Astrocyte (in vitro differentiated cells and primary cell): ENCODE results near the gene HMG20A. TPM values are rescaled to one million over a fixed set of nuclear protein-coding genes. Genes with fewer than 3 reads are reported as not detected.

Source experiments
- DNase-seq: peaks from one replicate; pipeline ENCODE4 v3.0.0-alpha.2; 2010; ENCODE audit warnings: low read depth
- FAIRE-seq: peaks from 2 replicates; lab custom pipeline; 2011; peaks lifted over from hg19 to GRCh38; lab: Jason Lieb, UNC
- H2AFZ ChIP-seq: 2 replicates; pipeline ENCODE4 v1.6.0; 2012; ENCODE audit warnings: low read depth, low read length, inconsistent platforms
- H3K27ac ChIP-seq: 2 replicates; pipeline ENCODE4 v1.5.1; 2011; ENCODE audit warnings: low read depth, low read length, inconsistent platforms
- H3K27me3 ChIP-seq: 2 replicates; pipeline ENCODE4 v1.6.0; 2011; ENCODE audit warnings: low read length, inconsistent platforms; ENCODE audit not compliant: insufficient read depth
- H3K36me3 ChIP-seq: 2 replicates; pipeline ENCODE4 v1.5.1; 2011; ENCODE audit warnings: low read length, inconsistent platforms; ENCODE audit not compliant: insufficient read depth
- H3K4me1 ChIP-seq: 2 replicates; pipeline ENCODE4 v1.5.1; 2011; ENCODE audit warnings: low read length, inconsistent platforms; ENCODE audit not compliant: insufficient read depth
- H3K4me2 ChIP-seq: 2 replicates; pipeline ENCODE4 v1.6.0; 2012; ENCODE audit warnings: low read length, inconsistent platforms
- H3K4me3 ChIP-seq: 2 replicates; pipeline ENCODE4 v1.5.1; 2011; ENCODE audit warnings: low read depth, mild to moderate bottlenecking, low read length, inconsistent platforms; ENCODE audit not compliant: insufficient read depth
- H3K79me2 ChIP-seq: 2 replicates; pipeline ENCODE4 v1.6.0; 2012; ENCODE audit warnings: mild to moderate bottlenecking, low read length, inconsistent platforms; ENCODE audit not compliant: insufficient read depth
- H3K9ac ChIP-seq: 2 replicates; pipeline ENCODE4 v1.6.0; 2012; ENCODE audit warnings: mild to moderate bottlenecking, low read length, inconsistent platforms
- H3K9me3 ChIP-seq: 2 replicates; pipeline ENCODE4 v1.5.1; 2012; ENCODE audit warnings: low read depth, mild to moderate bottlenecking, low read length, inconsistent platforms; ENCODE audit not compliant: insufficient read depth
- H4K20me1 ChIP-seq: 2 replicates; pipeline ENCODE4 v1.6.0; 2012; ENCODE audit warnings: low read length, inconsistent platforms; ENCODE audit not compliant: insufficient read depth
- H3K27ac Mint-ChIP-seq: one replicate; pipeline ENCODE4 v1.8.0; 2021; ENCODE audit warnings: mild to moderate bottlenecking, mixed read lengths; ENCODE audit not compliant: unreplicated experiment
- H3K27me3 Mint-ChIP-seq: one replicate; pipeline ENCODE4 v1.8.0; 2021; ENCODE audit warnings: low read depth, mixed read lengths; ENCODE audit not compliant: unreplicated experiment
- H3K36me3 Mint-ChIP-seq: one replicate; pipeline ENCODE4 v1.8.0; 2021; ENCODE audit warnings: low read depth, mixed read lengths; ENCODE audit not compliant: unreplicated experiment
- H3K4me1 Mint-ChIP-seq: one replicate; pipeline ENCODE4 v1.8.0; 2021; ENCODE audit warnings: low read depth, mixed read lengths; ENCODE audit not compliant: unreplicated experiment
- H3K4me3 Mint-ChIP-seq: one replicate; pipeline ENCODE4 v1.8.0; 2021; ENCODE audit warnings: mild to moderate bottlenecking, moderate library complexity, mixed read lengths; ENCODE audit not compliant: unreplicated experiment
- H3K9me3 Mint-ChIP-seq: one replicate; pipeline ENCODE4 v1.8.0; 2021; ENCODE audit warnings: mild to moderate bottlenecking, mixed read lengths; ENCODE audit not compliant: unreplicated experiment
- CTCF ChIP-seq: IDR thresholded peaks from 2 replicates; pipeline ENCODE4 v1.5.1; 2011; ENCODE audit warnings: low read depth, mild to moderate bottlenecking, inconsistent platforms, low read length, moderate library complexity; ENCODE audit not compliant: insufficient read depth
- EZH2 ChIP-seq: IDR thresholded peaks from 2 replicates; pipeline ENCODE4 v1.6.1; 2012; ENCODE audit warnings: mild to moderate bottlenecking, low read length, inconsistent platforms; ENCODE audit not compliant: insufficient read depth
- total RNA-seq: library from RNA; stranded (reverse); gene quantifications from 2 replicates; pipeline ENCODE4 v1.2.1, GENCODE V29; 2021

The HMG20A gene
- total RNA-seq, 1 donor from 2014 or later, result 47.4 TPM

- FAIRE-seq, result no peak
- H3K9ac ChIP-seq, result no peak overlapping the region
- no peak overlapping the region for H3K4me2 ChIP-seq
- no peaks in the 10 kb centered on the region for H3K4me1 Mint-ChIP-seq
- H3K9me3 Mint-ChIP-seq, result no peaks in the 10 kb centered on the region
- H3K27me3 ChIP-seq, result no peaks in the 10 kb centered on the region
- TF ChIP-seq EZH2 (no peak), CTCF (no peak)
- no peaks in the 10 kb centered on the region for H3K36me3 Mint-ChIP-seq
- H3K79me2 ChIP-seq, result peaks cover 94% of the 10 kb centered on the region
- H3K27ac Mint-ChIP-seq, result no peak overlapping the region
- no peak overlapping the region for H3K4me3 ChIP-seq
- no peak overlapping the region for H3K4me3 Mint-ChIP-seq
- no peaks in the 10 kb centered on the region for H3K27me3 Mint-ChIP-seq
- no peaks in the 10 kb centered on the region for H3K4me1 ChIP-seq
- no peak overlapping the region for H3K27ac ChIP-seq
- H2AFZ ChIP-seq, result no peak overlapping the region
- H4K20me1 ChIP-seq, result peaks cover 77% of the 10 kb centered on the region
- H3K9me3 ChIP-seq, result no peaks in the 10 kb centered on the region
- H3K36me3 ChIP-seq, result no peaks in the 10 kb centered on the region
- DNase-seq, result no peak
Measured at GRCh38 chr15:77380033-77380432, 40.7 kb upstream of the HMG20A start.

- Histone ChIP-seq H3K36me3 (no peaks in the 10 kb centered on the region), H3K79me2 (peaks cover 94% of the 10 kb centered on the region), H2AFZ (no peak overlapping the region), H3K4me2 (no peak overlapping the region), H4K20me1 (peaks cover 95% of the 10 kb centered on the region), H3K4me3 (no peak overlapping the region), H3K4me1 (no peaks in the 10 kb centered on the region), H3K27ac (no peak overlapping the region), H3K9ac (no peak overlapping the region), H3K9me3 (no peaks in the 10 kb centered on the region), H3K27me3 (no peaks in the 10 kb centered on the region)
- no peaks in the 10 kb centered on the region for H3K36me3 Mint-ChIP-seq
- H3K4me1 Mint-ChIP-seq, result peaks cover 5% of the 10 kb centered on the region
- no peak for TF ChIP-seq EZH2
- no peak for TF ChIP-seq CTCF
- FAIRE-seq (no peak), DNase-seq (no peak)
- H3K9me3 Mint-ChIP-seq, result no peaks in the 10 kb centered on the region
- H3K27ac Mint-ChIP-seq, result no peak overlapping the region
- H3K27me3 Mint-ChIP-seq, result no peaks in the 10 kb centered on the region
- no peak overlapping the region for H3K4me3 Mint-ChIP-seq
Measured at GRCh38 chr15:77384086-77384485, 36.6 kb upstream of the HMG20A start.

- H3K4me2 ChIP-seq, result no peak overlapping the region
- DNase-seq, result no peak
- peaks cover 94% of the 10 kb centered on the region for H3K79me2 ChIP-seq
Measured at GRCh38 chr15:77384589-77385359, 35.9 kb upstream of the HMG20A start.

More at GRCh38 chr15:77384589-77385359, 35.9 kb upstream of the HMG20A start:
- H3K4me3 Mint-ChIP-seq, result no peak overlapping the region
- no peaks in the 10 kb centered on the region for H3K4me1 ChIP-seq
- no peak overlapping the region for H3K27ac ChIP-seq
- no peak overlapping the region for H2AFZ ChIP-seq
- H3K27ac Mint-ChIP-seq, result no peak overlapping the region
- no peak for TF ChIP-seq EZH2
- no peak for TF ChIP-seq CTCF
- no peaks in the 10 kb centered on the region for H3K9me3 ChIP-seq
- H4K20me1 ChIP-seq, result peaks cover 96% of the 10 kb centered on the region
- H3K36me3 ChIP-seq, result no peaks in the 10 kb centered on the region
- no peaks in the 10 kb centered on the region for H3K9me3 Mint-ChIP-seq
- no peaks in the 10 kb centered on the region for H3K27me3 Mint-ChIP-seq
- no peaks in the 10 kb centered on the region for H3K27me3 ChIP-seq
- no peak overlapping the region for H3K4me3 ChIP-seq
- peaks cover 5% of the 10 kb centered on the region for H3K4me1 Mint-ChIP-seq
- no peak overlapping the region for H3K9ac ChIP-seq
- no peaks in the 10 kb centered on the region for H3K36me3 Mint-ChIP-seq
- no peak for FAIRE-seq
